ENCODE measurements around the gene AMZ1.

AMZ1 gene, protein sequence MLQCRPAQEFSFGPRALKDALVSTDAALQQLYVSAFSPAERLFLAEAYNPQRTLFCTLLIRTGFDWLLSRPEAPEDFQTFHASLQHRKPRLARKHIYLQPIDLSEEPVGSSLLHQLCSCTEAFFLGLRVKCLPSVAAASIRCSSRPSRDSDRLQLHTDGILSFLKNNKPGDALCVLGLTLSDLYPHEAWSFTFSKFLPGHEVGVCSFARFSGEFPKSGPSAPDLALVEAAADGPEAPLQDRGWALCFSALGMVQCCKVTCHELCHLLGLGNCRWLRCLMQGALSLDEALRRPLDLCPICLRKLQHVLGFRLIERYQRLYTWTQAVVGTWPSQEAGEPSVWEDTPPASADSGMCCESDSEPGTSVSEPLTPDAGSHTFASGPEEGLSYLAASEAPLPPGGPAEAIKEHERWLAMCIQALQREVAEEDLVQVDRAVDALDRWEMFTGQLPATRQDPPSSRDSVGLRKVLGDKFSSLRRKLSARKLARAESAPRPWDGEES

GRCh38 chr7:2687881-2688318 is at the start of gene AMZ1:
Gene AMZ1, plus strand, starts transcription at chr7:2688202. Its CDS starts 12,250 bp downstream, at chr7:2700452.
- FAIRE-seq = no peak

- no peak for FAIRE-seq
Observed at GRCh38 chr7:2638224-2638991, 49.6 kb upstream of the AMZ1 start.

GRCh38 chr7:2639181-2639681 is 48.8 kb upstream of the AMZ1 start:
- FAIRE-seq = no peak

- no peak for FAIRE-seq
Observed at GRCh38 chr7:2639695-2640481, 48.1 kb upstream of the AMZ1 start.

DNA sequence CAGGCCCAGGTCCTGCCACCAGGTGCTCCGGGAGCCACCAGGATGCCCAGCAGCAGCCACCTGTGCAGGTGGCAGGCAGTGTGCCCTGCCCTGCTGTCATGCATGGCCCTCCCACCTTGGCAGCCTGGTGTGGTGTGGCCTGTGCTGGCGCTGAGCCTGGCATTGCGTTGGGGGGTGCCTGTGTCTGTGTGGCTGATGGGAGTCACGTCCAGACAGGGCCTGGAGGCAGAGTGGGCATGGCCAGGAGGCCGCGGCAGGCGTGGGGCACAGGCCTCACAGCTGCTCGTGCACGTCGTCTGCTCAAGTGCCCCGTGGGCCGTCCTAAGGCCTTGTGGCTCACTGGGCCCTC is 47.5 kb upstream of the AMZ1 start:
- FAIRE-seq = no peak

DNA sequence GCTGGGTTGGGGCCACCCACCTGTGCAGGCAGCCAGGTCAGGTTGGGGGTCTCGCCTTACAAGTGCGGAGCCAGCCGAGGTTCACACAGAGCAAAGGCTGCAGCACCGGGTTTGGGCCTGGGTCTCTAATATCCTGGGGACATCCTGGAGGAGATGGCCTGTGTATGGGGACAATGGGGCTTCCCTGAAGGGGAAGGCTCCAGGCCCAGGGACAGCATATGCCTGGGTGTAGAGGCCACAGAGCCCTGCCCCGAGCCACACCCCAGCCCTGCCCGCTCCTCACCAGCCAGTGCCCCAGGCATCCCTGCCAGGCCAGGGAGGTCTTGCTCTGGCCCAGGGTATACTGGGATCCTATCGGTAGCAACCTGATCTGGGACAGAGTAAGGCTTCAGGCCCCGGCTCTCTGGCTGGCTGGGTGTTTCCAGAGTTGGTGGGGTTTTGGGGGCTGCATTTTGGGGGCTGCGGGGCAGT is 47.1 kb upstream of the AMZ1 start:
- FAIRE-seq = no peak

- FAIRE-seq = no peak
Observed at GRCh38 chr7:2641406-2642393, 46.3 kb upstream of the AMZ1 start.

DNA sequence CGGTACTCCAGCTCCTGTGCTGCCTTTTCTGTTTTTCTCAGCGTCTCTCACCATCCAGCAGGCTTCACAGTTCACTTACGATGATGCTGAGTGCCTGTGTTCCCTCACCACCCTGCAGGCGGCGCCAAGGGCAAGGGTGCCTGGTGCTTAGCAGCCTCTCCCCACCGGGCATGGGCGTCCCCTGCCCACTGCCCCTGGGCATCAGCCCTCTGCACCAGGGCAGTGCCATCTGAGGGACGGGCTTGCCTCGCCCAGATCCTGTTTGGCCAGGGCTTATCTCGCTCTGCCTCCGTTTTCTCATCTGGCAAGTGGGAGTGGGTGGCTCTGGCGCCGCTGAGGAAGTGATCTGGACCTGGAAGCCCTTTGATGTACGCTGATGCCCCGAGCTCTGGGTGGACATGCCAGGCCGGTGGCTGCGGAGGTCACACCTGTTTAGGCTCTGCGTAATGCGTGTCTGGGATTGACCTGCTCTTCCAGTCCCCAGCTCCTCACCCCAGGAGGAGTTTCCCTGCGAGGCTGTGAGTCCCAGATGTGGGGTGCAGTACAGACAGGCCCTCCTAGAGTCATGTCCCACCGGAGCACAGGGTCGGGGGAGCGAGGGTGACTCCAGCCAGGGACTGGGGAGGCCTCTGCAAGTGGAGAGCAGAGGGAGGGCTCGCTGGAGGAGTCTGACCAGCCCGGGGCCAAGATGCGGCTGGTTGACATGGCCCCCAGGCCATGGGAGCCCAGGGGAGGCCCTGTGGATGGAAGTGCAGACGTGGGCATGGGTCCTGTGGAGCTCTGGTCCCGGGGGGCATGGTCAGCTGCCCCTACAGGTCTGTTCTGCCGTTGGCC is 44.4 kb upstream of the AMZ1 start:
- FAIRE-seq = no peak

DNA sequence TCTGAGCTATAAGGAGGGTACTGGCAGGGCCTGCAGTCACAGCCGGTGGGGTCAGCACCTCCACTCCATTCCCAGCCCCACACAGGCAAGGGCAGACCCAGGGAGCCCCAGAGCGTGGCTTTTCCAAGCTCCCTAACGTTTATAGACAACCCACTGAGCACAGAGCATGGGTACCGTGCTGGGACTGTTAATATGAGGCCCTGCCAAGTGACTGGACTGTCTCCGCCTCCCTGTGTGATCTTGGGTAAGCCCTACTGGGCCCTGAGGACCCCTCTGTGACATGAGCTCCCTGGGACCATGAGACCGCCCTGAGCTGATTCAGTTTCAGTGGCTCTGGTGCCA is 43.8 kb upstream of the AMZ1 start:
- no peak for FAIRE-seq

DNA sequence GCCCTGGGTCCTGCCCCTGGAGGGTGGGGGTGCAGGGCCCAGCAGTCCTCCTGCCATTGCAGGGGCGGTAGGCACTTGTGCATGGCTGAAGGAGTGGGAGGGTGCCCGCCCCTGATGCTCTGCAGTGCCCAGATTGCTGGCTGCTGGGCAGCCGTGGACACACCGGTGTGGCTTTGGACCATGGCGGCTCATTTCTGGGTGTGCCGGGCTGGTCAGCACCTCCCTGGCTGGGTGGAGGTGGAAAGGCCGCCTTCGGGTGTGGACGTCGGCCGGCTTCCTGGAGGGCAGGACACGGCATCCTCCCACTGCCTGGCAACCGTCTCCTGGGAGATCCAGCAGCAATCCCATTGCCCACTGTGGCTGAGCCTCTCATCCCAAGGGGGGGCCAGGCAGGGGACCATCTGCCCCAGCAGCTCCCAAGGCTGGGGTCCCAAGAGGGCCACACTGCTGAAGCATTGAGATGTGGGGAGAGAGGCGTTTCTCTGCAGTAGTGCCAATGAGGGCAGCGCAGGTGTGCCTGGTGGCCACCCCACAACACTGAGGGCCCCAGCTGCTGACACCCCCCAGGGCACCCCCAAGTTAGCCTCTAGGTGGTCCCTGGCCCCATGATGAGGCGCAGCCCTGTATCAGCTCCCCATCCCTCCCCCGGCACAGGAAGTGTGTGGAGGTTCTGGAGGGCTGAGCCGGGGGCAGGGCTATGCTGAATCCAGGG is 43.3 kb upstream of the AMZ1 start:
- FAIRE-seq = no peak

DNA sequence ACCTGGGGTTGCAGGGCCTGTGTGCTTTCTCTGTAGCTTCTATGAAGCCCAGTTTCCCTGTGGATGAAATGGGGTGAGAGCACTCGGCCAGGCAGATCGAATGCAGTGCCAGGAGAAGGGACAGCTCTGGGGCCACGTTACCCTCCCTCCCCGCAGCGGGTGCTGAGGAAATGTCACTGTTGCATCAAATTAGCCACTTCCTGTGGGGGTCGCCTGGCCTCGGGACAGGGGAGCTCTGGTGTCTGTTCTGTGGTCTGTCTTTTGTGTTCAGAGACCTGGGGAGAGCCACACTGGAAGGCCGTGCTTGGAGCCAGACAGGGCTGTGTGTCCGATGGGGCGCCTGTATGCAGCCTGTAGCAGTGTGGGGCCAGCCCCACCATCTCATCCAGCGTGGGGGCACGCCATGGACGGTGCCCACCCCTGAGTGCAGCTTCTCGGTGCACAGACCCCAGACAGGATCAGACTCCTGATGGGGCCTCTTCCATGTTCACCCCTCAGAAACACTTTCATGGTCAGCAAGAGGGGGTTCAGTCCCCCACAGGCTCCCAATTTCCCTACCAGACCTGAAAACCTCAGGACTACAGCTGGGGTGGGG is 42.6 kb upstream of the AMZ1 start:
- FAIRE-seq = no peak

GRCh38 chr7:2646336-2646679 is 41.7 kb upstream of the AMZ1 start:
- no peak for FAIRE-seq

DNA sequence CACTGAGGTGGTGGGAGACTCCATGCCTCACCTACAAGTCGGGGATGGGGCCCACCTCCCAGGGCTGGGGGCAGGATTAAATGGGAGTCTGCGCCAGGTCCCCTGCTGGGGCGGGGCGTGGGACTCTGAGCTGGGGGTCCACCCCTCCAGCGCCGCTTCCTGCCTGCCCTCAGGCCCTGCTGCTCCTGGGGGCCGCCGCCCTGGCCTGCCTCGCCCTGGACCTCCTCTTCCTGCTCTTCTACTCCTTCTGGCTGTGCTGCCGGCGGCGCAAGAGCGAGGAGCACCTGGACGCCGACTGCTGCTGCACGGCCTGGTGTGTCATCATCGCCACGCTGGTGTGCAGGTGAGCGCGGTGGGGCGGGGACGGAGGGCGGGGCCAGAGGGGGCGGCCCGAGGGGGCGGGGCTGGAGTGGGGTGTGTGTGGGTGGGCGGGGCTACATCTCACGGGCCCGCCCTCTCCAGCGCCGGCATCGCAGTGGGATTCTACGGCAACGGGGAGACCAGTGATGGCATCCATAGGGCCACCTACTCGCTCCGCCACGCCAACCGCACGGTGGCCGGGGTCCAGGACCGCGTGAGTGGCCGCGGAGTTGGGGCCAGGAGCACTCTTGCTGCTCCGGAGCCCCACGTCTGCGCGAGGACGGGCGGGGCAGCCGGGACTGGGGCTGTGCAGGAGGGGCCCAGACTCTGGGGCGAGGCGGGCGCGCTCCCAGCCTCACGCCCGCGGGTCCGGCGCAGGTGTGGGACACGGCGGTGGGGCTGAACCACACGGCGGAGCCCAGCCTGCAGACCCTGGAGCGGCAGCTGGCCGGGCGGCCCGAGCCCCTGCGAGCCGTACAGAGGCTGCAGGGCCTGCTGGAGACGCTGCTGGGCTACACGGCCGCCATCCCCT is 41.1 kb upstream of the AMZ1 start:
- FAIRE-seq = no peak

DNA sequence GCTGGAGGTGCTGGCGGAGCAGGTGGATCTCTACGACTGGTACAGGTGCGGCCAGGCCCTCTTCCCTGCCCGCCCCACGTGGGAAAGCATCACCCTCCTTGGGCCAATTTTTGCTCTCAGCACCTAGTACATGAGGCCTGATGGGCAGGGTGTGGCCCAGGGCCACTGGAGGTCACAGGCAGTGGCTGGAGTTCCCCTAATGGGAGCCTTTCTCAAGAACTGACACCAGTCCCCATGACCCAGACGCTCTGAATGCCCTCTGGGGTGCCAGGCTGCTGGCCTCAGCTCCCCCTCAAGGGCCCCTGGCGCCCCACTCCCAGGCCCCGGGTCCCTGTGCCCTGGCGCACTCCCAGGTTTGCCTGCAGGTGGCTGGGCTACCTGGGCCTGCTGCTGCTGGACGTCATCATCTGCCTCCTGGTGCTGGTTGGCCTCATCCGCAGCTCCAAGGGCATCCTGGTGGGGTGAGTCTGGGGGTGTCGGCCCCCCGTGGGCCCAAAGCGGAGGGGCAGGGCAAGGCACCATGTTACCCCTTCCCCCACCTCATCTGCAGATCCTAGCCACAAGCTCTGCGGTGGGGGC is 40.3 kb upstream of the AMZ1 start:
- FAIRE-seq = no peak

DNA sequence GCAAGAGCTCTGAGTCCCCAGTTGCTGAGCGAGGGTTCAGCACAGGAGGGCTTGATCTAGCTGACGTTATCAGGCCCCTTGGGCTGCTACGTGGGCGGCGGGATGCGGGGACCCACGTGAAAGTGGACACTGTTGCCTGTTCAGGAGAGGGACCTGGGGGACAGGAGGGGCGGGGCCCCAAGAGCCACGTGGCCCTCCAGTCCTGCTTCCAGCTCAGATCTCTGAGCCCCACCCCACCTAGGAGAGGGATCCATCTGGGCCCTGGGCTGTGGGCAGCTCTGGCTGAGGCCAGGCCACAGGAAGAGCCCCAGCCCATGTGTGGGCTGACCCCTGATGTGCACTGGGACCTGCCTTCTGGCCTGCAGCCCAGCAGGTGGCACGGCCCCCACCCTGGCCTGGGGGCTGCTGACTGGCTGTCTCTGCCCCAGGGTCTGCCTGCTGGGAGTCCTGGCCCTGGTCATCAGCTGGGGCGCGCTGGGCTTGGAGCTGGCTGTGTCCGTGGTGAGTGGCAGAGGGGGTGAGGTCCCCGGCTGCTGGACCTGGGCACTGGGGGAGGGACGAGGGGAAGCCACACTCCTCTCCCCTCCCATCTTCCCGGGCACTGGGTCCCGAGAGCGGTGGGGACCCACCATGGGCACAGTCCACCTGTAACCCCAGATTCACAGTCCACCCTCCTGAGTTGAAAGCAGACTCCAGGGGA is 38.7 kb upstream of the AMZ1 start:
- FAIRE-seq = no peak

DNA sequence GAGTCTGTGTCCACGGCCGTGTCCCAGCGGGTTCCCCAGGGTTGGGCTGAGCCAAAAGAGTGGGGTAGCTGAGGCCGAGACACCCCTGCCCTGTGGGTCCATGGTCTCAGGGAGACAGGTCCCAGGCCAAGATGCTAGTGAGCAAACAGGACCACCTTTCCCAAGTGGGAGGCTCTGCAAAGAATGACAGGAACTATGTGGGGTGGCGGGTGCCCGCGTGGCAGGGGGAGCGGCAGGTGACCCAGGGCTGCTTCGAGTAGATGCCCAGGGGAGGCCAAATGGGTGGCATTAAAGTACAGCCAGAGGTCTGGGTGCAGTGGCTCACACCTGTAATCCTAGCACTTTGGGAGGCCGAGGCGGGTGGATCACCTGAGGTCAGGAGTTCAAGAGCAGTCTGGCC is 38.0 kb upstream of the AMZ1 start:
- FAIRE-seq = no peak

GRCh38 chr7:2650451-2650850 is 37.6 kb upstream of the AMZ1 start:
- FAIRE-seq = no peak

DNA sequence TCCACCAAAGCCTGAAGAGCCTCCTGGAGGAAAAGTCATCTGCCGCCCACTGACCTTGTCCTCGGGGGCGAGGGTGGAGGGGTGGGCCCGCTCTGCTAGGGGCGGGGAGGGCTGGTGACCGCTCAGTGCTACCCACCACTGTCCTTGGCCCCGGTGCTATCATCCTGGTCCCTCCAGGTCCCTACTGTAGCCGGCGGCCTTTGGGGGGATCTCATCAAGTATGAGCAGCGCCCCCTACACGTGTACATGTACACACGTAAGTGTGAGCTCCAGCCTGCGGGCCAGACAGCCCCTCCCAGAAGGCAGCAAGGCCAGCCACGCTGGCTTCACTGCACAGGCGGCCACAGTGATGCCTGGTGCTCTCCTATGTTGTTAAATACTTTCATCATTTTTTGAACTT is 36.7 kb upstream of the AMZ1 start:
- no peak for FAIRE-seq
